ENCODE data around the gene ANKK1. TPM values are rescaled to one million over a fixed set of nuclear protein-coding genes. Genes with fewer than 3 reads are reported as not detected.

Gene ANKK1
- total RNA-seq, 1 donor from 2014 or later: not detected

- FAIRE-seq (no peak), DNase-seq (ENCODE audit: low spot score in 2 of 2) (no peak)
Observed at GRCh38 chr11:113449743-113450142, 62.2 kb downstream of the ANKK1 start.

Small RNA genes within 50 kb of the gene (small RNA-seq; reads per million reads assigned to genes)
- gene MIR4301: not detected

Other genes with a start within 250 kb of the ANKK1 start
- gene TTC12, start 73.2 kb upstream of the ANKK1 start, total RNA-seq: 1.6 TPM
- 1.6 TPM for gene DRD2, start 87.6 kb downstream of the ANKK1 start, total RNA-seq

Measured in frontal cortex (tissue), 4 donors.